Right cardiac atrium (tissue), 5 donors: ENCODE results near the gene RBM42. TPM values are rescaled to one million over a fixed set of nuclear protein-coding genes. Genes with fewer than 3 reads are reported as not detected.
"Not testable (repeated sequence)": the region's sequence is repeated elsewhere in the genome, so short reads cannot be mapped to it uniquely, and the experiment has no call there.

Experiments used
- ATAC-seq, 2 donors: fragments of 200-7000 bp; cut with Tn5 transposase; one replicate each; pipeline versions ENCODE4 v1.8.0 to v1.9.1; 2020; ENCODE audit warnings: moderate library complexity in 2 of 2, mild to moderate bottlenecking in 1 of 2
- DNase-seq, 3 donors: peaks; one replicate each; pipeline ENCODE4 v3.0.0-alpha.2; 2020
- H3K27ac ChIP-seq: one replicate; pipeline ENCODE4 v1.5.1; 2013; ENCODE audit warnings: mild to moderate bottlenecking, low read length, control low read depth, moderate library complexity
- H3K27me3 ChIP-seq: one replicate; pipeline ENCODE4 v1.6.1; 2013; ENCODE audit not compliant: control insufficient read depth, insufficient read depth
- H3K4me1 ChIP-seq: one replicate; pipeline ENCODE4 v1.6.1; 2013; ENCODE audit warnings: low read length; ENCODE audit not compliant: control insufficient read depth, insufficient read depth
- H3K4me3 ChIP-seq: one replicate; pipeline ENCODE4 v1.5.1; 2013; ENCODE audit warnings: low read length, control low read depth
- H3K9me3 ChIP-seq: one replicate; pipeline ENCODE4 v1.6.1; 2013; ENCODE audit warnings: low read length; ENCODE audit not compliant: control insufficient read depth
- WGBS: extraction: QIAGEN DNeasy Blood & Tissue Kit; methylation state at CpG from one replicate; pipeline ENCODE4 v1.1.7; 2013; 5-methylcytosine and 5-hydroxymethylcytosine counted together
- intact Hi-C, 4 donors: fragments of 100-400 bp; cut with DNase I; formaldehyde crosslinking; loops; one replicate each; pipeline versions ENCODE4 v1.11.0 to v1.14.0; 2022 to 2023
- polyA plus RNA-seq: library from polyadenylated mRNA; stranded (reverse); fragments of 200-250 nt; gene quantifications from one replicate; pipeline ENCODE4 v1.2.3, GENCODE V29; 2013
- total RNA-seq, 4 donors: library from RNA; stranded (reverse); fragmentation: NEBNext Ultra II Directional; extraction: Animal tissue kit (Norgen Biotek cat#: 25700); gene quantifications; one replicate each; pipeline ENCODE4 v1.2.1, GENCODE V29; 2021
- donor health status: healthy with polysubstance abuse.
- donor health status: DM: no; HTN: yes; CAD: no.
- donor health status: DM: no; HTN: no; CAD: no.
- donor health status: DM: no; HTN: yes; CAD: no; lungs with severe emphysema.
- donor health status: DM: yes; HTN: yes; CAD: no.

Gene RBM42
- total and polyA plus RNA-seq, 5 donors = 50.9 to 57.9 (median 52.2) TPM

DNA sequence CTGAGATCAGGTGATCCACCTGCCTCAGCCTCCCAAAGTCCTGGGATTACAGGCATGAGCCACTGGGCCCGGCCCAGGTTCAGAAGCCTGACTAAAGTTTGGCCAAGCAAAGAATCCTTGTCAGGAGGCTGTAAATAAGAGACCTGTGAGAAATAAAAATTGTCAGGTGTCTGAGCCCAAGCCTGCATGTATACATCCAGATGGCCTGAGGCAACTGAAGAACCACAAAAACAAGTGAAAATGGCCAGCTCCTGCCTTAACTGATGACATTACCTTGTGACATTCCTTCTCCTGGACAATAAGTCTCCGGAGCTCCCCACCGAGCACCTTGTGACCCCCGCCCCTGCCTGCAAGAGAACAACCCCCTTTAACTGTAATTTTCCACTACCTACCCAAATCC, 24.4 kb upstream of the RBM42 start:
- intact Hi-C loops, H3K4me3 ChIP-seq, H3K4me1 ChIP-seq, H3K9me3 ChIP-seq, H3K27me3 ChIP-seq, H3K27ac ChIP-seq, DNase-seq, ATAC-seq: not testable (repeated sequence)
- WGBS = 88% methylated on average over 4 of the region's 4 CpGs

- H3K4me1 ChIP-seq, H3K9me3 ChIP-seq, intact Hi-C loops, DNase-seq, ATAC-seq, H3K27me3 ChIP-seq, H3K27ac ChIP-seq, H3K4me3 ChIP-seq: not testable (repeated sequence)
- WGBS = 85% methylated on average over 8 of the region's 8 CpGs
Measured at GRCh38 chr19:35607170-35607569, 21.7 kb upstream of the RBM42 start.

- WGBS = 79% methylated on average over 3 of the region's 3 CpGs
- intact Hi-C loops = no loop called here
- Histone ChIP-seq H3K27me3 (no peaks in the 10 kb centered on the region), H3K4me1 (no peaks in the 10 kb centered on the region), H3K27ac (no peak overlapping the region), H3K9me3 (no peaks in the 10 kb centered on the region), H3K4me3 (no peak overlapping the region)
- DNase-seq = no peak
- no peak for ATAC-seq
Measured at GRCh38 chr19:35607661-35608060, 21.2 kb upstream of the RBM42 start.

- 74% methylated on average over 2 of the region's 2 CpGs for whole genome bisulfite sequencing
- ATAC-seq = no peak
- intact Hi-C loops = no loop called here
Measured at GRCh38 chr19:35608251-35608650, 20.6 kb upstream of the RBM42 start.

DNA sequence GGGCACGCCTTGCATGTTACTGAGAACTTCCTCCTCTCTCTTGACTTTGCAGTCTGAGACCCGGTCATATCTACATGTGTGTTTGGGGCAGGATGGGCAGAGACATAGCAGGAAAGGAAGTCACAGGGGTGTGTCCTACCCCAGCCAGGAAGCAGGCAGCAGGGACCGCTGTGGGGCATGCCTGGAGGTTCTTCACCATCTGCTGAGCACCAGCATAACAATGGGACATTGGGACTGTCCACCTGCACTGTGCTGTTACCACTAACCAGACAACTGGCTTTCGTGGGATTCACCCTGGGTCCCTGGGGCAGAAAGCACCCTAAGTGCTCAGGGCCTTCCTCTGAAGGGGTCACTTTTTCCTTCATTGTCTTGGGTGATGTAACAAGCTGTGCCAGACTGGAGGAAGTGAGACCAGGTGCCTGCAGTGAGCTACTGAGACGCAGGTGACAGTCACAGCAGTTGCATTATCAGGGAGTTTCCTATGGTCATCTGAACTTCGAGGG, 18.9 kb upstream of the RBM42 start:
- DNase-seq (no peak), ATAC-seq (no peak)
- intact Hi-C loops = no loop called here
- no peak overlapping the region for H3K27ac ChIP-seq
- H3K27me3 ChIP-seq = no peaks in the 10 kb centered on the region
- no peaks in the 10 kb centered on the region for H3K9me3 ChIP-seq
- WGBS = 64% methylated on average over 6 of the region's 6 CpGs
- no peak overlapping the region for H3K4me3 ChIP-seq
- H3K4me1 ChIP-seq = peaks cover 2% of the 10 kb centered on the region

More at GRCh38 chr19:35608251-35608650, 20.6 kb upstream of the RBM42 start:
- Histone ChIP-seq H3K27me3 (no peaks in the 10 kb centered on the region), H3K27ac (no peak overlapping the region), H3K4me3 (no peak overlapping the region), H3K9me3 (no peaks in the 10 kb centered on the region), H3K4me1 (peaks cover 2% of the 10 kb centered on the region)
- DNase-seq = no peak

GRCh38 chr19:35612224-35612558, 16.6 kb upstream of the RBM42 start:
- H3K4me3 ChIP-seq = peak overlapping the region; percentile 49
- 35% methylated on average over 9 of the region's 9 CpGs for WGBS
- H3K27ac ChIP-seq = no peak overlapping the region
- intact Hi-C loops = no loop called here
- no peaks in the 10 kb centered on the region for H3K9me3 ChIP-seq
- ATAC-seq (no peak), DNase-seq (no peak)
- H3K4me1 ChIP-seq = peaks cover 2% of the 10 kb centered on the region
- no peaks in the 10 kb centered on the region for H3K27me3 ChIP-seq

GRCh38 chr19:35612559-35613321, 16.1 kb upstream of the RBM42 start, which contains the start of gene HAUS5:
HAUS5 (plus strand) TSS chr19:35612735; CDS start chr19:35612795, 60 bp downstream.
- DNase-seq (peak; percentile 92 to 98 (median 97)), ATAC-seq (peak; percentile 96 to 97)
- Histone ChIP-seq H3K4me3 (peak within 1 kb of the TSS; percentile 49), H3K27me3 (no peaks in the 10 kb centered on the region), H3K9me3 (no peaks in the 10 kb centered on the region), H3K27ac (no peak within 1 kb of the TSS), H3K4me1 (peaks cover 2% of the 10 kb centered on the region)
- under 1% methylated on average over 47 of the region's 47 CpGs for WGBS
- intact Hi-C loops = no loop called here

- no peaks in the 10 kb centered on the region for H3K27me3 ChIP-seq
Measured at GRCh38 chr19:35613574-35613973, 15.3 kb upstream of the RBM42 start.

DNA sequence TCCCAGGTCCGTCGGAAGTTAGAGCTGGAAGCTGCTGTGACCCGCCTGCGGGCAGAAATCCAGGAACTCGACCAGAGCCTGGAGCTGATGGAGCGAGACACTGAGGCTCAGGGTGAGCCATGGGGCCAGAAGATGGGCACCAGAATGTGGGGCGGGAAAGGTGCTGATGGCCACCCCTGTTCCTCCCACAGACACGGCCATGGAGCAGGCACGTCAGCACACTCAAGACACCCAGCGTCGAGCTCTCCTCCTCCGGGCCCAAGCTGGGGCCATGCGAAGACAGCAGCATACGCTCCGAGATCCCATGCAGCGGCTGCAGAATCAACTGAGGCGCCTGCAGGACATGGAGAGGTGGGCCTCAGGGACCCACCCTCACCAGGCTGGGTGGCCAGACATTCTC, 13.8 kb upstream of the RBM42 start:
- ATAC-seq = no peak
- intact Hi-C loops = no loop called here
- no peaks in the 10 kb centered on the region for H3K27me3 ChIP-seq
- H3K27ac ChIP-seq = no peak overlapping the region
- WGBS = 94% methylated on average over 17 of the region's 17 CpGs
- H3K4me3 ChIP-seq = no peak overlapping the region
- no peaks in the 10 kb centered on the region for H3K9me3 ChIP-seq
- DNase-seq = no peak
- peaks cover 2% of the 10 kb centered on the region for H3K4me1 ChIP-seq

More at GRCh38 chr19:35613574-35613973, 15.3 kb upstream of the RBM42 start:
- Histone ChIP-seq H3K27ac (no peak overlapping the region), H3K9me3 (no peaks in the 10 kb centered on the region), H3K4me1 (peaks cover 2% of the 10 kb centered on the region), H3K4me3 (no peak overlapping the region)
- intact Hi-C loops = no loop called here
- ATAC-seq (no peak), DNase-seq (no peak)
- 84% methylated on average over 1 of the region's 1 CpG for WGBS

- WGBS = 78% methylated on average over 7 of the region's 7 CpGs
Measured at GRCh38 chr19:35618857-35619256, 10.0 kb upstream of the RBM42 start.

DNA sequence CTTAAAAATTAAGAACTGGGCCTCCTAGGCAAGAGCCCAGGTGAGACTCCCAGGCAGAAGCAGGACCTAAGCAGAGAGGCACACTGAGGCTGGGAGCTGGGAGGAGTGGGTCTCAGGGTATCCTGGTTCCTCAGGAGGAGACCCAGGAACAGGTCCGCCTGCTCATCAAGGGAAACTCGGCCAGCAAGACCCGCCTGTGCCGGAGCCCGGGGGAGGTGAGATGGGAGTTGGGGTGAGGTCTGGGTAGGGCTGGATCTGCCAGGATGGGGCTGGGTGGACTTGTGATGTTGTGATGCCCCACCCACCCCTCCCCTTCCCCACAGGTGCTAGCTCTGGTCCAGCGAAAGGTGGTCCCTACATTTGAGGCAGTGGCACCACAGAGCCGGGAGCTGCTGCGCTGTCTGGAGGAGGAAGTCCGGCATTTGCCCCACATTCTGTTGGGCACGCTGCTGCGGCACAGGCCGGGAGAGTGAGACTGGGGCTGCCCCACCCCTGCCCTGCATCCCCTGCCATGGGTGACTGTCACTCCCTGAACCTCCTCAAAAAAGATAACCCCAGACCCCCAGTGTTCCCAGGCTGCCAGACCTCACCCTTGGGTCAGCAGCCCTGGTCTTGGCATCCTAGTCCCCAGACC, 9.4 kb upstream of the RBM42 start:
- H3K9me3 ChIP-seq = no peaks in the 10 kb centered on the region
- no peak for ATAC-seq
- 95% methylated on average over 12 of the region's 12 CpGs for WGBS
- no peak overlapping the region for H3K4me3 ChIP-seq
- intact Hi-C loops = no loop called here
- no peak overlapping the region for H3K27ac ChIP-seq
- H3K27me3 ChIP-seq = no peaks in the 10 kb centered on the region
- H3K4me1 ChIP-seq = no peaks in the 10 kb centered on the region
- no peak for DNase-seq

More at GRCh38 chr19:35618857-35619256, 10.0 kb upstream of the RBM42 start:
- intact Hi-C loops = no loop called here
- Histone ChIP-seq H3K4me1 (no peaks in the 10 kb centered on the region), H3K4me3 (no peak overlapping the region), H3K27me3 (no peaks in the 10 kb centered on the region), H3K9me3 (no peaks in the 10 kb centered on the region), H3K27ac (no peak overlapping the region)
- DNase-seq = no peak
- ATAC-seq = no peak
